Breast epithelium (tissue), 4 donors: ENCODE measurements around the gene OR4D1. TPM values are rescaled to one million over a fixed set of nuclear protein-coding genes. Genes with fewer than 3 reads are reported as not detected.
"Not testable (repeated sequence)": the region's sequence is repeated elsewhere in the genome, so short reads cannot be mapped to it uniquely, and the experiment has no call there.

Source experiments
- DNase-seq, 2 donors: peaks; one replicate each; pipeline ENCODE4 v3.0.0-alpha.2; 2019; ENCODE audit warnings: low spot score in 2 of 2
- H3K27ac ChIP-seq, 2 donors: fragments of 200-600 bp; sonication (generic) in 1 of 2; one replicate each; pipeline ENCODE4 v1.5.1; 2016 to 2019; ENCODE audit warnings: mild to moderate bottlenecking in 1 of 2
- H3K27me3 ChIP-seq, 2 donors: fragments of 200-600 bp; sonication (generic) in 1 of 2; one replicate each; pipeline versions ENCODE4 v1.5.1 to v1.6.0; 2017 to 2019; ENCODE audit warnings: control low read depth in 1 of 2, mild to moderate bottlenecking in 1 of 2
- H3K36me3 ChIP-seq: fragments of 200-600 bp; one replicate; pipeline ENCODE4 v1.5.1; 2019
- H3K4me1 ChIP-seq, 2 donors: fragments of 200-600 bp; sonication (generic); one replicate each; pipeline ENCODE4 v1.5.1; 2016 to 2019; ENCODE audit warnings: control low read depth in 1 of 2
- H3K4me3 ChIP-seq, 3 donors: fragments of 200-600 bp; sonication (generic); 1 replicate in 2 of 3; 2 replicates in 1 of 3; pipeline ENCODE4 v1.5.1; 2016 to 2019; ENCODE audit warnings: mild to moderate bottlenecking in 3 of 3, moderate library complexity in 2 of 3
- H3K9me3 ChIP-seq, 2 donors: fragments of 200-600 bp; sonication (generic) in 1 of 2; one replicate each; pipeline ENCODE4 v1.5.1; 2016 to 2019; ENCODE audit warnings: control low read depth in 1 of 2
- CTCF ChIP-seq, 3 donors: fragments of 450-650 bp; IDR thresholded peaks; one replicate each; pipeline ENCODE4 v1.5.1; 2016 to 2017; ENCODE audit warnings: antibody characterized with exemption in 3 of 3, mild to moderate bottlenecking in 3 of 3, moderate library complexity in 3 of 3
- POLR2A ChIP-seq: fragments of 450-650 bp; IDR thresholded peaks from one replicate; pipeline ENCODE4 v1.6.1; 2016; ENCODE audit warnings: antibody characterized with exemption, mild to moderate bottlenecking, moderate library complexity
- POLR2AphosphoS5 ChIP-seq, 3 donors: sonication (generic); formaldehyde crosslinking; IDR thresholded peaks; one replicate each; pipeline ENCODE4 v1.6.1; 2017; ENCODE audit warnings: antibody characterized with exemption in 3 of 3
- intact Hi-C: fragments of 100-400 bp; cut with DNase I; formaldehyde crosslinking; loops from one replicate; pipeline ENCODE4 v1.15.1; 2023; ENCODE audit warnings: low total_unique reads
- total RNA-seq, 3 donors: library from RNA; depleted of rRNA; stranded (reverse); fragments of >200 nt; gene quantifications; one replicate each; pipeline ENCODE4 v1.1.0, GENCODE V29; 2016

The OR4D1 gene
- total RNA-seq, 3 donors from 2014 or later = not detected

DNA sequence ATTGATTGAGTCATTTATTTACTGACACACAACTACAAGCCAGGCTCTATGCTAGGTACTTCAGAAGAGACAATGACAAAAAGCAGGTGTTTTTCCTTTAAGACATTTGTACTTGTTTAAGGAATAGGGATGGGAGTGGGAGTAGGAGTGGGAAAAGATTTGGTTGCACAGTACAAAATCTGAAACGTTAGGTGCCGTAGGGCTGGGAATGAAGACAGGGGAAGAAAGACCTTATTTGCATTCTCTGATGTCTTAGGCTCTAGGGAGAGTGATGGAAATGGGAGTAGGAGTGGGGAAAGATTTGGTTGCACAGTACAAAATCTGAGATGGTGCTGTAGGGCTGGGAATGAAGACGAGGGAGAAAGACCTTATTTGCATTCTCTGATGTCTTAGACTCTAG lies 28.7 kb upstream of the OR4D1 start:
- intact Hi-C loops = loop anchor here (10.0 kb wide), 2 partner anchors 125 to 285 kb away; no protein-coding TSS in a partner anchor
- H3K4me3 ChIP-seq = no peak overlapping the region
- TF ChIP-seq POLR2A = no peak
- no peak for TF ChIP-seq CTCF (IDR thresholded peaks at IDR 0.05)
- TF ChIP-seq POLR2AphosphoS5 (IDR thresholded peaks at IDR 0.05) = no peak

DNA sequence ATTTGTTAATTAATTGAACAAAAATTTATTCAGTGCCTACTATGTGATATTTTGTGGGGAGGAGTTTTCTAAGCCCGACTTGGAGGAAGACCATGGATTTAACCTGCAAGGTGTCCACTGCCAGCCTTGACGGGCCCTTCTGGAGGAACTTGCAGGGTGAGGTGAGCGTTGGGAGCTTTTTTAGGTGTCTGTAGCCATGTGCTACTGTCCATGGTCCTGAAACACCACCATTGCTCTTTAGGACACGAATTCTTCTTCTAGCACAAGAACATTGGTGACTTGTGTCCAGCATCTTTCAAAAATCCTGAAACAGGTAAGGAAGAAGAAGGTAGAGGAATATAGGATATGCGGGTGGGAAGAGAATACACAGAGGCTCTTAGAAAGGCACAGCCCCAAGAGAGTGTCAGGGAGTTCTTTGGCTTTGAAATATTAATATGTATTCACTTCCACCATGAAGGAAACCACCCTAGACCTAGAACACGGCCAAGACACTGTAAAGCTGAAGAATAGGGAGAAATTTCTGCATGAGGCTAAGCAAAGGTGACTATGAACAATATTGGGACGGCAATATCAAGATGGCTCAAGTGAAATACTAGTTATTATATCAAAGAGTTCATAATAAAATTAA lies 27.9 kb upstream of the OR4D1 start:
- Histone ChIP-seq H3K27me3 (no peaks in the 10 kb centered on the region), H3K36me3 (no peaks in the 10 kb centered on the region), H3K4me3 (no peak overlapping the region), H3K9me3 (no peaks in the 10 kb centered on the region), H3K4me1 (no peaks in the 10 kb centered on the region), H3K27ac (no peak overlapping the region)
- DNase-seq = no peak
- TF ChIP-seq POLR2AphosphoS5 (IDR thresholded peaks at IDR 0.05) (no peak), CTCF (IDR thresholded peaks at IDR 0.05) (no peak), POLR2A (no peak)
- intact Hi-C loops = no loop called here

More for the DNA sequence above, 28.7 kb upstream of the OR4D1 start:
- Histone ChIP-seq H3K36me3 (no peaks in the 10 kb centered on the region), H3K27me3 (no peaks in the 10 kb centered on the region), H3K4me1 (no peaks in the 10 kb centered on the region), H3K9me3 (no peaks in the 10 kb centered on the region), H3K27ac (no peak overlapping the region)
- no peak for DNase-seq

- H3K9me3 ChIP-seq = no peaks in the 10 kb centered on the region
- intact Hi-C loops = no loop called here
- no peaks in the 10 kb centered on the region for H3K4me1 ChIP-seq
- H3K27ac ChIP-seq = no peak overlapping the region
- DNase-seq = no peak
- no peak for TF ChIP-seq CTCF (IDR thresholded peaks at IDR 0.05)
- H3K4me3 ChIP-seq = no peak overlapping the region
- no peaks in the 10 kb centered on the region for H3K36me3 ChIP-seq
- no peaks in the 10 kb centered on the region for H3K27me3 ChIP-seq
Measured at GRCh38 chr17:58121925-58122324, 26.3 kb upstream of the OR4D1 start.

GRCh38 chr17:58127846-58128245 lies 20.3 kb upstream of the OR4D1 start:
- TF ChIP-seq CTCF (IDR thresholded peaks at IDR 0.05) (no peak), POLR2A (no peak), POLR2AphosphoS5 (IDR thresholded peaks at IDR 0.05) (no peak)
- no peaks in the 10 kb centered on the region for H3K36me3 ChIP-seq
- H3K27ac ChIP-seq = no peak overlapping the region
- H3K4me3 ChIP-seq = no peak overlapping the region
- no peaks in the 10 kb centered on the region for H3K4me1 ChIP-seq
- no peaks in the 10 kb centered on the region for H3K27me3 ChIP-seq
- no peaks in the 10 kb centered on the region for H3K9me3 ChIP-seq
- DNase-seq = no peak
- intact Hi-C loops = no loop called here

- H3K27me3 ChIP-seq, DNase-seq, H3K4me3 ChIP-seq, H3K4me1 ChIP-seq, intact Hi-C loops, H3K36me3 ChIP-seq, H3K27ac ChIP-seq: not testable (repeated sequence)
- H3K9me3 ChIP-seq = peaks cover 0 to 10% of the 10 kb centered on the region in 2 donors
Measured at GRCh38 chr17:58132697-58133096, 15.5 kb upstream of the OR4D1 start.
